GM19193 (cell line): Measurements from ENCODE around the gene MLH1.

Experiments
- POLR2A ChIP-seq: IDR thresholded peaks from 4 replicates; pipeline ENCODE4 v1.6.1; 2011; ENCODE audit not compliant: insufficient read depth, insufficient read length; ENCODE audit errors: extremely low read depth

Gene MLH1

DNA sequence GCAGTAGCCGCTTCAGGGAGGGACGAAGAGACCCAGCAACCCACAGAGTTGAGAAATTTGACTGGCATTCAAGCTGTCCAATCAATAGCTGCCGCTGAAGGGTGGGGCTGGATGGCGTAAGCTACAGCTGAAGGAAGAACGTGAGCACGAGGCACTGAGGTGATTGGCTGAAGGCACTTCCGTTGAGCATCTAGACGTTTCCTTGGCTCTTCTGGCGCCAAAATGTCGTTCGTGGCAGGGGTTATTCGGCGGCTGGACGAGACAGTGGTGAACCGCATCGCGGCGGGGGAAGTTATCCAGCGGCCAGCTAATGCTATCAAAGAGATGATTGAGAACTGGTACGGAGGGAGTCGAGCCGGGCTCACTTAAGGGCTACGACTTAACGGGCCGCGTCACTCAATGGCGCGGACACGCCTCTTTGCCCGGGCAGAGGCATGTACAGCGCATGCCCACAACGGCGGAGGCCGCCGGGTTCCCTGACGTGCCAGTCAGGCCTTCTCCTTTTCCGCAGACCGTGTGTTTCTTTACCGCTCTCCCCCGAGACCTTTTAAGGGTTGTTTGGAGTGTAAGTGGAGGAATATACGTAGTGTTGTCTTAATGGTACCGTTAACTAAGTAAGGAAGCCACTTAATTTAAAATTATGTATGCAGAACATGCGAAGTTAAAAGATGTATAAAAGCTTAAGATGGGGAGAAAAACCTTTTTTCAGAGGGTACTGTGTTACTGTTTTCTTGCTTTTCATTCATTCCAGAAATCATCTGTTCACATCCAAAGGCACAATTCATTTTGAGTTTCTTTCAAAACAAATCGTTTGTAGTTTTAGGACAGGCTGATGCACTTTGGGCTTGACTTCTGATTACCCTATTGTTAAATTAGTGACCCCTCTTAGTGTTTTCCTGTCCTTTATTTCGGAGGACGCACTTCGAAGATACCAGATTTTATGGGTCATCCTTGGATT, at the start of gene MLH1:
TSS of gene MLH1 (plus strand) at position 193 of the 958 bp plus-strand sequence. CDS start at position 223, 30 bp downstream.
- TF ChIP-seq POLR2A: peak; percentile 90

GRCh38 chr3:36943601-36944000, 49.7 kb upstream of the MLH1 start:
- TF ChIP-seq POLR2A: no peak

GRCh38 chr3:36944012-36944640, 49.2 kb upstream of the MLH1 start:
- TF ChIP-seq POLR2A: no peak

GRCh38 chr3:36944641-36945270, 48.6 kb upstream of the MLH1 start, which contains the start of gene TRANK1:
TRANK1 (minus strand) TSS chr3:36945054; CDS start chr3:36944809, 245 bp downstream.
- no peak for TF ChIP-seq POLR2A

DNA sequence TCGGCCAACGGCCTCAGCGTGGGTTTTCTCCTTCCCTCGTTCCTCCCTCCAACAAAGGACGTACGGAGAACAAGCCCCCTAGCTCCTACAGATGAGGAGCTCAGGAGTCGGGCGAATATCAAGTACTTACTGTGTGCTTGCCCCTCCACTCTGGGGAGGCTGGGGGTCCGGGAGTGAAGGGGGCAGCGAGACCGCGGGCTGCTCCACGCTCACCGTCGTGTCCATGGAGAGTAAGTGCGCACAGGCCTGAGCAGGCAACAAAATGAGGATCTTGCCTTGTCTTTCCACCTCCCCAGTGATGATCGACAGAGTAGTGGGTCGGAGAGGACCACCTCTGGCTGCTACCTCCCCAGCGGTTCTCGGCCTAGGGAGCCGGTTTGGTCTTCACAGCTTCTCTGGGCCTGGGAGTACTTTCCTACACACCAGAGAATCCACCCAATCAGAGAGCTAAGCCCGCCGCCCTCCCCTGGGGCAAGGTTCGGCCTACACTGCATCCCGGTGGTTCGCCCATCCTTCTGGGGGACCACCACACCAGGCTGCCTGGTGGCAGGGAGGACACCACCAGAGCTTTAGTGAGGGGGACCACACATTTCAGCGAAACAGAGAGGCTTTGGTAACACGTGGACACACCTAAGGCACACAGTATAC, 47.9 kb upstream of the MLH1 start:
- no peak for TF ChIP-seq POLR2A

DNA sequence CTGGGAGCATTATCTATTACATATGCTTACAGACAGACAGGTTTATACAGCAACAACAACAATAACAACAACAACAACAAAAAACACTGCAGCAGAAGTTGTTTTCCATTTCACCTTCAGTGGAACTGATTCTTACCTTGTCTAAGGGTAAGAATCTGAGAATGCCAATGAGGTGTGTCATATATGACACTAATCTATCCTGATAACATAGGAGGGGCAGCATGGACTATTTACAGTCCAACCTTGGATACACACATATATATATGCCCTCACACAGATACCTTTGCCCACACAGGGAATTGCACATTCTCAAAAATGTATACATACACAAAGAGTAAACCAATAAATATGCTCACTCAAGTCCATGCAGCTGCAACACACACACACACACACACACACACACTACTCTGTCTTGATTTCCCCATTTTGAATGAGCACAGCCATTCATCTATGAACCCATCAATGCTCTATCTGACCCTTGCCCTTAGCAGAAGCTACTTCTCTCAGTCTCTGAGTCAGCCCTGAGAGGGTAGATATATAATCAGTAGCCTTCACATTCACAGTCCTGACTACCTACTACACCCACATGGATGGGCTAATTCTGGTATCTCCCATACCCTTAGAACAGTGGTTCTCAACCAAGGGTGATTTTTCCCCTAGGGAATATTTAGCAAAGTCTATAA, 38.7 kb upstream of the MLH1 start:
- no peak for TF ChIP-seq POLR2A

DNA sequence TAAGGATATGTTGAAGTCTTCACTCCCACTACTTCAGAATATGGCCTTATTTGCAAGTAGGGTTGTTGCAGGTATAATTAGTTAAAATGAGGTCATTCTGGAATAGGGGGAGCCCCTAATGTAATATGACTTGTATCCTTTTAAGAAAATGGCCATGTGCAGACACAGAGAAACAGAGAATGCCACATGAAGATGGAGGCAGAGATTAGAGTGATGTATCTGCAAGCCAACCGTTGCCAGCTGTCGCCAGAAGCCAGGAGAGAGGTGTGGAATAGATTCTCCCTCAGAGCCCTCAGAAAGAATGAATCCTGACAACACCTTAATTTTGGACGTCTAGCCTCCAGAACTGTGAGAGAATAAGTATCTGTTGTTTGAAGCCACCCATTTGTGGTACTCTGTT, 37.2 kb upstream of the MLH1 start:
- TF ChIP-seq POLR2A: no peak

GRCh38 chr3:36957063-36957462, 36.3 kb upstream of the MLH1 start:
- TF ChIP-seq POLR2A: no peak

- TF ChIP-seq POLR2A: no peak
Measured at GRCh38 chr3:36957862-36958686, 35.2 kb upstream of the MLH1 start.

DNA sequence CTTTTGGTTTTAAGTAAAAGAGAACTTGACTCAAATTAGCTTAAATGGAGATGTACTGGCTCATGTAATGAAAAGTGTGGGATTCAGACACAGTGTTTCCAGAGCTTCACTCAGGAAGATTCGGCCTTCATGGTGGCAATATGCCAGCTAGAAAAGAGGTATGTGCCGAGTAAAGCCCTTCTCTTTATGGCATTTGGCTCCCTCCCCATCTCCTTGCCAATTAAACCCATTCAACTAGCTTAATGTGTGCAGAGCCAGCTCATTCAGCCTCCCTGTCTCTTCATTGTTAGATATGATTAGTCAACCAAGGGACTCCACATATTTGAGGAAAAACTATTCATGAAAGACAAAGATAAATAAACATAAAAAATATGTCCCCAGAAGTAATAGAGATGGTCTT, 33.5 kb upstream of the MLH1 start:
- no peak for TF ChIP-seq POLR2A

- no peak for TF ChIP-seq POLR2A
Measured at GRCh38 chr3:36960502-36960901, 32.8 kb upstream of the MLH1 start.

DNA sequence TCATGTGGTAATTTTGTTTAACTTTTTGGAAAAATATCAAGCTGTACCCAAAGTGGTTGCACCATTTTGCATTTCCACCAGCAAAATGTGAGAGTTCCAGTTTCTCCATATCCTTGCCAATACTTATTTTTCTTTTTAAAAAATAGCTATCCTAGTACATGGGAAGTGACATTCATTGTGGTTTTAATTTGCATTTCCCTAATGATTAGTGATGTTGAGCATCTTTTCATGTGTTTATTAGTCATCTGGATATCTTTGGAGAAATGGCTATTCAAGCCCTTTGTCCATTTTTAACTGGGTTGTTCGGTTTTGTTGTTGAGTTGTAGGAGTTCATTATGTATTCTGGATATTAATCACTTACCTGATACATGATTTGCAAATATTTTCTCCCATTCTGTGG, 29.0 kb upstream of the MLH1 start:
- TF ChIP-seq POLR2A: no peak

DNA sequence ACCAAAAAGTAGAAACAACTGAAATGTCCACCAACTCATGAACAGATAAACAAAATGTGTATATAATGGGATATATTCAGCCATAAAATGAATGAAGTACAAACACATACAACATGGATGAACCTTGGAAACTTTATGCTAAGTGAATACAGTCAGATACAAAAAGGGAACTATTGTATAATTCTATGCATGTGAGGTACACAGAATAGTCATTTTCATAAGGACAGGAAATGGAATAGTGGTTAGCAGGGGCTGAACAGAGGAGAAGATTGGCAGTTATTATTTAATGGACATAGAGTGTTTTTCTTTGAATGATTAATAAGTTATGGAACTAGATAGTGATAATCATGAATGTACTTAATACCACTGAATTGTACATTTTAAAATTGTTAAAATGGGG, 28.5 kb upstream of the MLH1 start:
- TF ChIP-seq POLR2A: no peak
